A549 (cell line): ENCODE results near the gene RIMBP2. TPM values are rescaled to one million over a fixed set of nuclear protein-coding genes. Genes with fewer than 3 reads are reported as not detected.

Experiments
- ATAC-seq, 2 experiments: fragments of 200-7000 bp in 1 of 2; fragments of >200 bp in 1 of 2; cut with Nextera tagmentation in 1 of 2; cut with Tn5 transposase in 1 of 2; 3 replicates each; pipeline versions ENCODE4 v1.8.0 to v1.9.1; 2018 to 2020; ENCODE audit warnings: mild to moderate bottlenecking in 1 of 2, moderate library complexity in 1 of 2
- CTCF ChIA-PET: fragments of 300-600 bp; sonication (Branson Sonifier 250); formaldehyde crosslinking; extraction: SDS; loops from one replicate; lab custom pipeline; 2021; ENCODE audit warnings: antibody characterized with exemption, inconsistent platforms; lab: Yijun Ruan, JAX
- POLR2A ChIA-PET: fragments of 350-600 bp; formaldehyde crosslinking; extraction: SDS; loops from one replicate; lab custom pipeline; 2021; ENCODE audit warnings: antibody characterized with exemption, inconsistent platforms; lab: Yijun Ruan, JAX
- DNase-seq, 2 experiments: peaks; one replicate each; pipeline versions ENCODE4 v3.0.0 to v3.0.0-alpha.2; 2011 to 2016; ENCODE audit warnings: low read depth in 1 of 2, low spot score in 1 of 2
- FAIRE-seq: peaks from 2 replicates; lab custom pipeline; 2011; peaks lifted over from hg19 to GRCh38; lab: Jason Lieb, UNC
- H3K27ac ChIP-seq, 2 experiments: fragments of >200 bp; sonication (Bioruptor Twin); formaldehyde crosslinking; 3 replicates each; pipeline ENCODE4 v1.5.1; 2016 to 2017
- H3K4me1 ChIP-seq: fragments of >200 bp; sonication (Bioruptor Twin); formaldehyde crosslinking; 3 replicates; pipeline ENCODE4 v1.6.1; 2016
- H3K4me2 ChIP-seq: fragments of >200 bp; sonication (Bioruptor Twin); formaldehyde crosslinking; 3 replicates; pipeline ENCODE4 v1.6.1; 2016
- H3K4me3 ChIP-seq: fragments of >200 bp; sonication (Bioruptor Twin); formaldehyde crosslinking; 3 replicates; pipeline ENCODE4 v1.5.1; 2016
- H3K9me3 ChIP-seq: fragments of >200 bp; sonication (Bioruptor Twin); formaldehyde crosslinking; 3 replicates; pipeline ENCODE4 v1.6.1; 2016
- CEBPB ChIP-seq, 2 experiments: fragments of >200 bp in 1 of 2; sonication (Bioruptor Twin) in 1 of 2; formaldehyde crosslinking in 1 of 2; IDR thresholded peaks; 2 replicates each; pipeline ENCODE4 v1.6.1; 2012 to 2016
- EP300 ChIP-seq, 2 experiments: fragments of >200 bp; sonication (Bioruptor Twin); formaldehyde crosslinking; IDR thresholded peaks; 2 replicates in 1 of 2; 3 replicates in 1 of 2; pipeline ENCODE4 v1.6.1; 2016 to 2017
- ESRRA ChIP-seq: fragments of 150-350 bp; IDR thresholded peaks from 2 replicates; pipeline ENCODE4 v1.6.1; 2014; ENCODE audit warnings: mild to moderate bottlenecking, low read length, borderline replicate concordance
- FOSB ChIP-seq: fragments of 250-450 bp; sonication (Bioruptor Pico); IDR thresholded peaks from 2 replicates; pipeline ENCODE4 v1.5.0; 2020; ENCODE audit warnings: mild to moderate bottlenecking, moderate library complexity
- FOXS1 ChIP-seq: fragments of 250-450 bp; sonication (Bioruptor Pico); IDR thresholded peaks from 2 replicates; pipeline ENCODE4 v1.5.0; 2020; ENCODE audit warnings: mild to moderate bottlenecking, moderate library complexity
- GATA3 ChIP-seq: IDR thresholded peaks from 2 replicates; pipeline ENCODE4 v1.6.1; 2012; ENCODE audit warnings: borderline replicate concordance
- HDAC2 ChIP-seq: fragments of 200-600 bp; sonication (generic); IDR thresholded peaks from 2 replicates; pipeline ENCODE4 v1.6.1; 2016
- HOXB13 ChIP-seq: fragments of 250-450 bp; sonication (Bioruptor Pico); IDR thresholded peaks from 2 replicates; pipeline ENCODE4 v1.5.0; 2020; ENCODE audit warnings: low read depth, mild to moderate bottlenecking, moderate library complexity
- JUNB ChIP-seq: fragments of >200 bp; sonication (Bioruptor Twin); formaldehyde crosslinking; IDR thresholded peaks from 2 replicates; pipeline ENCODE4 v1.6.1; 2016
- MYC ChIP-seq: IDR thresholded peaks from 2 replicates; pipeline ENCODE4 v1.6.1; 2012; ENCODE audit warnings: mild to moderate bottlenecking, inconsistent platforms, low read length, improper control_type of control experiment, borderline replicate concordance
- NFE2L2 ChIP-seq: fragments of 150-350 bp; conservative IDR thresholded peaks from 2 replicates; pipeline ENCODE4 v1.6.1; 2014; ENCODE audit warnings: low read length
- PHF8 ChIP-seq: fragments of 200-600 bp; sonication (generic); IDR thresholded peaks from 2 replicates; pipeline ENCODE4 v1.6.1; 2016; ENCODE audit warnings: low read depth, mild to moderate bottlenecking, antibody characterized with exemption, moderate library complexity, borderline replicate concordance
- RARB ChIP-seq: fragments of 250-450 bp; sonication (Bioruptor Pico); IDR thresholded peaks from 2 replicates; pipeline ENCODE4 v1.8.0; 2021; ENCODE audit warnings: mild to moderate bottlenecking, moderate library complexity
- RCOR1 ChIP-seq: fragments of 150-350 bp; IDR thresholded peaks from 2 replicates; pipeline ENCODE4 v1.6.1; 2014; ENCODE audit warnings: antibody characterized with exemption, low read length, low read depth
- RNF2 ChIP-seq: fragments of 200-600 bp; sonication (generic); IDR thresholded peaks from 2 replicates; pipeline ENCODE4 v1.6.1; 2016; ENCODE audit warnings: low read depth, mild to moderate bottlenecking, antibody characterized with exemption, moderate library complexity, borderline replicate concordance
- SREBF2 ChIP-seq: fragments of 450-650 bp; IDR thresholded peaks from 2 replicates; pipeline ENCODE4 v1.6.1; 2014; ENCODE audit warnings: mild to moderate bottlenecking, moderate library complexity
- TP53 ChIP-seq: fragments of 250-450 bp; sonication (Bioruptor Pico); IDR thresholded peaks from 2 replicates; pipeline ENCODE4 v1.5.0; 2021; ENCODE audit warnings: mild to moderate bottlenecking, moderate library complexity
- ZFP36 ChIP-seq: fragments of 450-650 bp; IDR thresholded peaks from 2 replicates; pipeline ENCODE4 v1.6.1; 2014; ENCODE audit warnings: borderline replicate concordance; ENCODE audit not compliant: partially characterized antibody
- ZNF302 ChIP-seq: fragments of 250-450 bp; sonication (Bioruptor Pico); IDR thresholded peaks from 2 replicates; pipeline ENCODE4 v1.9.0; 2021; ENCODE audit warnings: inconsistent platforms, mild to moderate bottlenecking, moderate library complexity
- ZSCAN20 ChIP-seq: fragments of 250-450 bp; sonication (Bioruptor Pico); IDR thresholded peaks from 2 replicates; pipeline ENCODE4 v1.8.0; 2022; ENCODE audit warnings: mild to moderate bottlenecking, moderate library complexity
- WGBS: methylation state at CpG from one replicate; pipeline ENCODE4 v1.1.6; 2017; ENCODE audit errors: missing lambda C conversion rate; 5-methylcytosine and 5-hydroxymethylcytosine counted together
- polyA plus RNA-seq, 4 experiments: library from polyadenylated mRNA; depleted of rRNA in 3 of 4; stranded (reverse); fragments of >200 nt; fragmentation: RNase III in 1 of 4; extraction: RNeasy Plus Mini Kit Qiagen cat#74134 plus additional on column Dnase treatment in 1 of 4; gene quantifications; 2 replicates in 3 of 4; 3 replicates in 1 of 4; pipeline ENCODE4 v1.2.3, GENCODE V29; 2011 to 2017
- TF ChIP-seq, protein P1 (sequence below): fragments of 250-450 bp; sonication (Bioruptor Pico); IDR thresholded peaks from 2 replicates; pipeline ENCODE4 v1.5.0; 2020; ENCODE audit warnings: low read depth, mild to moderate bottlenecking, moderate library complexity
- TF ChIP-seq, protein P2 (sequence below): fragments of 200-600 bp; sonication (generic); IDR thresholded peaks from 2 replicates; pipeline ENCODE4 v1.6.1; 2016; ENCODE audit warnings: antibody characterized with exemption, mild to moderate bottlenecking, moderate library complexity
- TF ChIP-seq, protein P3 (sequence below): fragments of 450-650 bp; IDR thresholded peaks from 2 replicates; pipeline ENCODE4 v1.6.1; 2014; ENCODE audit warnings: antibody characterized with exemption

The RIMBP2 gene
- polyA plus RNA-seq, 2 of the 4 experiments (the other 2 are of a cell fraction), result not detected

DNA sequence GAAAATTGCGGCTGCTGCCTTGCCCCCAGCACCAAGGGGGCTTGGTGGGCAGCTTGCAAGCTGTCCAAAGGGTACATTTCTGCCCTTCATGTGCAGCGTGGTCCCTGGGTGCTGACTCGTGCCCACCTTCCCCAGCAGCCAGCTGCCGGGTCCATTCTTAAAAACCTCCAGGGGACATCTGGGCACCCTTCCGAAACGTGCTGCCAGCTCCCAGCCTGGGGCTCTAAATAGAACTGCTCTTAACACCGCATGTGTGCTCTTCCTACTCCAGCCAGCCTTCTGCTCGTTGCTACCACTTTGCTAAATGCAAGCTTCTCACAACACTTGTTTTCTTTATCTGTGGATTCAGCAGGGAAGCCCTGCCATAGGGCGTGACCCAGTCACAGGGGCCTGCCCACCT lies 66.0 kb downstream of the RIMBP2 start:
- Histone ChIP-seq H3K4me2 (no peak overlapping the region), H3K27ac (no peak overlapping the region), H3K4me1 (no peaks in the 10 kb centered on the region), H3K9me3 (0 out of 3 replicates have a peak, but pooled peaks cover 3% of the 10 kb centered on the region), H3K4me3 (no peak overlapping the region)
- DNase-seq, result no peak
- peak in 1 of 2 experiments; percentile 41; a peak in 2 of 6 replicates for ATAC-seq
- WGBS, result 19% methylated on average over 9 of the region's 9 CpGs
- no peak for FAIRE-seq
- TF ChIP-seq HDAC2 (no peak), JUNB (no peak), ZSCAN20 (CRISPR knock-in tag) (no peak), RNF2 (no peak), SREBF2 (no peak)
- TF ChIP-seq, protein P1, sequence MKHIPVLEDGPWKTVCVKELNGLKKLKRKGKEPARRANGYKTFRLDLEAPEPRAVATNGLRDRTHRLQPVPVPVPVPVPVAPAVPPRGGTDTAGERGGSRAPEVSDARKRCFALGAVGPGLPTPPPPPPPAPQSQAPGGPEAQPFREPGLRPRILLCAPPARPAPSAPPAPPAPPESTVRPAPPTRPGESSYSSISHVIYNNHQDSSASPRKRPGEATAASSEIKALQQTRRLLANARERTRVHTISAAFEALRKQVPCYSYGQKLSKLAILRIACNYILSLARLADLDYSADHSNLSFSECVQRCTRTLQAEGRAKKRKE, result no peak
- POLR2A ChIA-PET, result no interaction called here
- CTCF ChIA-PET, result no interaction called here

DNA sequence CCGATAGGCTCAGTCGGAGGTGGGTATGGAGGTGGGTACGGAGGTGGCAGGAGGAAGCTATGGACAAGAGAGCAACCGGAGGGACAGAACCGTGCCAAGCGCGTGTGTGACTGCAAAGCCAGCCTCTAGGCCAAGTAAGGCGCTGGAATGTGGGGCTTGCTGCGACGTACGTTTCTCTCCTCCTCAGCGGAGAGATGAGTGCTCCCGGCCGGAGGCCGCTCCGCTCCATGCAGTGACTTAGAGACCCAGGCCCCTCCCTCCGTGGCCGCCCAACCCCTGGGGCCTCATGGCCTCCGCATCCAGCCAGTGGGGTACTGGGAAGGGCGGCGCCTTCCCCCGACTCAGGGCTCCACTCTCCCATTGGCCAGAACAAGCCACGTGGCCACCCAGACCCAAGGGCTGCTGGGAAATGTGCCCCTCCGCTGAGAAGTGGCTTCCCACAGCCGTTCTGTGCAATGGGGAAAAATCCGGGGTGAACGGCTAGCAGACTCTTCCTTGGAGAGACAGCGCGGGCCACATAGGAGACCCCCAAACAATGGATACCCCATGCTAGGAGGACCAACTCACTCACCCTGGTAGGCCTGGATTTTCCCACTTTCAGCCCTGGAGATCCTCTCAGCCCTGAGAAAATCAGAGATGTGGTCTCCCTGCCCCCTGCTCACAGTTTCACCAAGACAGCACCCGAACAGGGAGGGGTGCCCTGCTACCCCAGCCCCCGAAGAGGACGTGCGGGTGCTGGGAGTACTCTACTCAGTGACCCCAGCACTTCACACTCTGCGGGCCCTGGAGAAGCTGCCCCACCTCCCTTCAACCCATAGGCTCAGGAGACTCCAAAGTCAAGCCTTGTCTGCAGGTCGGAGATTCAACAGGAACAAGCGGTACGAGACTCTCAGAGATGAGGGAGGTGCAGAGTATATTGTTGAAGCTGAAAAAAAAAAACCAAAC lies 66.7 kb downstream of the RIMBP2 start:
- DNase-seq (no peak), ATAC-seq (no peak), FAIRE-seq (no peak)
- CTCF ChIA-PET, result no interaction called here
- Histone ChIP-seq H3K9me3 (0 out of 3 replicates have a peak, but pooled peaks cover 3% of the 10 kb centered on the region), H3K4me1 (no peaks in the 10 kb centered on the region), H3K27ac (no peak overlapping the region), H3K4me2 (no peak overlapping the region), H3K4me3 (no peak overlapping the region)
- 66% methylated on average over 30 of the region's 37 CpGs for WGBS
- TF ChIP-seq RCOR1 (no peak), FOSB (CRISPR knock-in tag) (no peak), GATA3 (no peak), ZNF302 (CRISPR knock-in tag) (no peak), SREBF2 (no peak), CEBPB (IDR thresholded peaks at IDR 0.05) (no peak), HDAC2 (no peak), HOXB13 (CRISPR knock-in tag) (no peak), TP53 (CRISPR knock-in tag) (no peak), MYC (no peak), EP300 (IDR thresholded peaks at IDR 0.05) (no peak), PHF8 (no peak), FOXS1 (CRISPR knock-in tag) (no peak), RARB (CRISPR knock-in tag) (no peak), ESRRA (no peak), ZFP36 (no peak), NFE2L2 (no peak)
- TF ChIP-seq, protein P2, sequence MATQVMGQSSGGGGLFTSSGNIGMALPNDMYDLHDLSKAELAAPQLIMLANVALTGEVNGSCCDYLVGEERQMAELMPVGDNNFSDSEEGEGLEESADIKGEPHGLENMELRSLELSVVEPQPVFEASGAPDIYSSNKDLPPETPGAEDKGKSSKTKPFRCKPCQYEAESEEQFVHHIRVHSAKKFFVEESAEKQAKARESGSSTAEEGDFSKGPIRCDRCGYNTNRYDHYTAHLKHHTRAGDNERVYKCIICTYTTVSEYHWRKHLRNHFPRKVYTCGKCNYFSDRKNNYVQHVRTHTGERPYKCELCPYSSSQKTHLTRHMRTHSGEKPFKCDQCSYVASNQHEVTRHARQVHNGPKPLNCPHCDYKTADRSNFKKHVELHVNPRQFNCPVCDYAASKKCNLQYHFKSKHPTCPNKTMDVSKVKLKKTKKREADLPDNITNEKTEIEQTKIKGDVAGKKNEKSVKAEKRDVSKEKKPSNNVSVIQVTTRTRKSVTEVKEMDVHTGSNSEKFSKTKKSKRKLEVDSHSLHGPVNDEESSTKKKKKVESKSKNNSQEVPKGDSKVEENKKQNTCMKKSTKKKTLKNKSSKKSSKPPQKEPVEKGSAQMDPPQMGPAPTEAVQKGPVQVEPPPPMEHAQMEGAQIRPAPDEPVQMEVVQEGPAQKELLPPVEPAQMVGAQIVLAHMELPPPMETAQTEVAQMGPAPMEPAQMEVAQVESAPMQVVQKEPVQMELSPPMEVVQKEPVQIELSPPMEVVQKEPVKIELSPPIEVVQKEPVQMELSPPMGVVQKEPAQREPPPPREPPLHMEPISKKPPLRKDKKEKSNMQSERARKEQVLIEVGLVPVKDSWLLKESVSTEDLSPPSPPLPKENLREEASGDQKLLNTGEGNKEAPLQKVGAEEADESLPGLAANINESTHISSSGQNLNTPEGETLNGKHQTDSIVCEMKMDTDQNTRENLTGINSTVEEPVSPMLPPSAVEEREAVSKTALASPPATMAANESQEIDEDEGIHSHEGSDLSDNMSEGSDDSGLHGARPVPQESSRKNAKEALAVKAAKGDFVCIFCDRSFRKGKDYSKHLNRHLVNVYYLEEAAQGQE, result no peak
- TF ChIP-seq, protein P3, sequence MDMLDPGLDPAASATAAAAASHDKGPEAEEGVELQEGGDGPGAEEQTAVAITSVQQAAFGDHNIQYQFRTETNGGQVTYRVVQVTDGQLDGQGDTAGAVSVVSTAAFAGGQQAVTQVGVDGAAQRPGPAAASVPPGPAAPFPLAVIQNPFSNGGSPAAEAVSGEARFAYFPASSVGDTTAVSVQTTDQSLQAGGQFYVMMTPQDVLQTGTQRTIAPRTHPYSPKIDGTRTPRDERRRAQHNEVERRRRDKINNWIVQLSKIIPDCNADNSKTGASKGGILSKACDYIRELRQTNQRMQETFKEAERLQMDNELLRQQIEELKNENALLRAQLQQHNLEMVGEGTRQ, result no peak
- POLR2A ChIA-PET, result no interaction called here
